Peyer's patch (tissue), 4 donors: ENCODE results near the gene NFRKB. TPM values are rescaled to one million over a fixed set of nuclear protein-coding genes. Genes with fewer than 3 reads are reported as not detected.
"Not testable (repeated sequence)": the region's sequence is repeated elsewhere in the genome, so short reads cannot be mapped to it uniquely, and the experiment has no call there.

Source experiments
- DNase-seq, 3 donors: peaks; one replicate each; pipeline ENCODE4 v3.0.0-alpha.2; 2017 to 2019
- H3K27ac ChIP-seq, 4 donors: fragments of 200-600 bp; sonication (generic); one replicate each; pipeline ENCODE4 v1.5.1; 2016 to 2019
- H3K27me3 ChIP-seq, 2 donors: fragments of 200-600 bp; sonication (generic); one replicate each; pipeline ENCODE4 v1.5.1; 2019
- H3K36me3 ChIP-seq, 3 donors: fragments of 200-600 bp; sonication (generic); one replicate each; pipeline ENCODE4 v1.5.1; 2016 to 2019
- H3K4me1 ChIP-seq, 4 donors: fragments of 200-600 bp; sonication (generic); one replicate each; pipeline ENCODE4 v1.5.1; 2016 to 2019
- H3K4me3 ChIP-seq, 4 donors: fragments of 200-600 bp; sonication (generic); 1 replicate in 3 of 4; 2 replicates in 1 of 4; pipeline ENCODE4 v1.5.1; 2016 to 2019; ENCODE audit warnings: mild to moderate bottlenecking in 1 of 4
- H3K9me3 ChIP-seq, 4 donors: fragments of 200-600 bp; sonication (generic); one replicate each; pipeline ENCODE4 v1.5.1; 2016 to 2019; ENCODE audit warnings: mild to moderate bottlenecking in 1 of 4
- CTCF ChIP-seq, 6 experiments: fragments of 450-650 bp in 4 of 6; fragments of 200-600 bp in 2 of 6; sonication (generic) in 1 of 6; IDR thresholded peaks; one replicate each; pipeline ENCODE4 v1.5.1; 2017 to 2019; ENCODE audit warnings: antibody characterized with exemption in 6 of 6, mild to moderate bottlenecking in 3 of 6, moderate library complexity in 1 of 6
- POLR2A ChIP-seq, 2 donors: fragments of 450-650 bp; IDR thresholded peaks; one replicate each; pipeline ENCODE4 v1.5.1; 2017; ENCODE audit warnings: antibody characterized with exemption in 2 of 2, mild to moderate bottlenecking in 2 of 2, moderate library complexity in 2 of 2
- total RNA-seq, 4 donors: library from RNA; depleted of rRNA; stranded (reverse); fragments of >200 nt; gene quantifications; one replicate each; pipeline ENCODE4 v1.1.0, GENCODE V29; 2016

The NFRKB gene
- total RNA-seq, 4 donors from 2014 or later = 46.9 to 54.8 (median 49.2) TPM

- Histone ChIP-seq H3K4me1 (peaks cover 0 to 34% (median 5%) of the 10 kb centered on the region in 4 donors), H3K9me3 (no peaks in the 10 kb centered on the region), H3K4me3 (no peak overlapping the region), H3K36me3 (peaks cover 0 to 17% (median 0%) of the 10 kb centered on the region in 3 donors), H3K27ac (peak overlapping the region in 1 of 4 donors; percentile 52), H3K27me3 (no peaks in the 10 kb centered on the region)
- no peak for TF ChIP-seq CTCF (IDR thresholded peaks at IDR 0.05)
- no peak for TF ChIP-seq POLR2A (IDR thresholded peaks at IDR 0.05)
- DNase-seq = no peak
Observed at GRCh38 chr11:129849447-129850130, 45.8 kb downstream of the NFRKB start.

DNA sequence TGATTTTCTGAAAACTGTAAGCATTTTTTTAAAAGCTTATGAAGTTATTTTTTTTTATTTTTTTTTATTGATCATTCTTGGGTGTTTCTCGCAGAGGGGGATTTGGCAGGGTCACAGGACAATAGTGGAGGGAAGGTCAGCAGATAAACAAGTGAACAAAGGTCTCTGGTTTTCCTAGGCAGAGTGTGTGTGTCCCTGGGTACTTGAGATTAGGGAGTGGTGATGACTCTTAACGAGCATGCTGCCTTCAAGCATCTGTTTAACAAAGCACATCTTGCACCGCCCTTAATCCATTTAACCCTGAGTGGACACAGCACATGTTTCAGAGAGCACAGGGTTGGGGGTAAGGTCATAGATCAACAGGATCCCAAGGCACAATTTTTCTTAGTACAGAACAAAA is 48.0 kb downstream of the NFRKB start:
- H3K36me3 ChIP-seq = not testable (repeated sequence)
- peak overlapping the region in 3 of 4 donors; percentile 32 to 85 (median 78) for H3K27ac ChIP-seq

GRCh38 chr11:129846508-129847335 is 48.7 kb downstream of the NFRKB start:
- TF ChIP-seq POLR2A (IDR thresholded peaks at IDR 0.05) (peak in 1 of 2 donors; percentile 39), CTCF (IDR thresholded peaks at IDR 0.05) (no peak)
- no peak for DNase-seq
- H3K4me3 ChIP-seq = no peak overlapping the region
- H3K27ac ChIP-seq = peak overlapping the region in 3 of 4 donors; percentile 32 to 85 (median 78)
- H3K36me3 ChIP-seq = peaks cover 0 to 1% (median 0%) of the 10 kb centered on the region in 3 donors
- H3K4me1 ChIP-seq = peaks cover 0 to 22% (median 5%) of the 10 kb centered on the region in 4 donors
- H3K27me3 ChIP-seq = no peaks in the 10 kb centered on the region
- H3K9me3 ChIP-seq = no peaks in the 10 kb centered on the region

More for the DNA sequence above, 48.0 kb downstream of the NFRKB start:
- peaks cover 0 to 22% (median 5%) of the 10 kb centered on the region in 4 donors for H3K4me1 ChIP-seq
- H3K27me3 ChIP-seq, DNase-seq, H3K4me3 ChIP-seq, H3K9me3 ChIP-seq: not testable (repeated sequence)

Other genes with a start within 250 kb of the NFRKB start
- gene TMEM45B, start 79.7 kb downstream of the NFRKB start, total RNA-seq = 100 to 1,000 TPM in 3 of 4 donors, 1 to 10 TPM in 1; 1.7 to 318 (median 244) TPM
- gene PRDM10, start 107.3 kb upstream of the NFRKB start, total RNA-seq = 10 to 100 TPM; 16.5 to 72.6 (median 26.4) TPM
- 100 to 1,000 TPM in 3 of 4 donors, 10 to 100 TPM in 1; 86.6 to 530 (median 347) TPM for gene APLP2, start 174.3 kb upstream of the NFRKB start, total RNA-seq